CD4-positive, CD25-positive, alpha-beta regulatory T cell (primary cell): ENCODE results near the gene TRAF4. TPM values are rescaled to one million over a fixed set of nuclear protein-coding genes. Genes with fewer than 3 reads are reported as not detected.
"Not testable (repeated sequence)": the region's sequence is repeated elsewhere in the genome, so short reads cannot be mapped to it uniquely, and the experiment has no call there.

Experiments used
- ATAC-seq, 2 donors: fragments of 150-1000 bp; cut with Tn5 transposase; one replicate each; pipeline ENCODE4 v1.10.0; 2021; ENCODE audit warnings: low read depth in 2 of 2, moderate number of reproducible peaks in 2 of 2, moderate library complexity in 1 of 2
- DNase-seq, 3 donors: peaks; one replicate each; pipeline versions ENCODE4 v3.0.0 to v3.0.0-alpha.2; 2012 to 2022; ENCODE audit warnings: mixed read lengths in 1 of 3
- H3K27ac ChIP-seq: one replicate; pipeline ENCODE4 v1.7.0; 2013; ENCODE audit warnings: mild to moderate bottlenecking, low read length; ENCODE audit not compliant: insufficient read depth, poor library complexity, severe bottlenecking
- H3K27me3 ChIP-seq: one replicate; pipeline ENCODE4 v1.7.0; 2013; ENCODE audit warnings: low read length; ENCODE audit not compliant: control insufficient read depth, insufficient read depth
- H3K36me3 ChIP-seq: one replicate; pipeline ENCODE4 v1.7.0; 2013; ENCODE audit warnings: mild to moderate bottlenecking, low read length, moderate library complexity; ENCODE audit not compliant: control insufficient read depth, insufficient read depth
- H3K4me1 ChIP-seq: 2 replicates; pipeline ENCODE4 v1.7.0; 2013; ENCODE audit warnings: mild to moderate bottlenecking, low read length; ENCODE audit not compliant: insufficient read depth, control insufficient read depth, poor library complexity, severe bottlenecking
- H3K4me3 ChIP-seq: one replicate; pipeline ENCODE4 v1.7.0; 2013; ENCODE audit warnings: low read depth, mild to moderate bottlenecking, low read length, moderate library complexity
- H3K9me3 ChIP-seq, 2 experiments: 1 replicate in 1 of 2; 2 replicates in 1 of 2; pipeline ENCODE4 v1.7.0; 2013; ENCODE audit warnings: low read length in 2 of 2, mild to moderate bottlenecking in 1 of 2, moderate library complexity in 1 of 2; ENCODE audit not compliant: control insufficient read depth in 2 of 2
- H3K27ac Mint-ChIP-seq, 3 donors: one replicate each; pipeline ENCODE4 v1.8.0; 2020 to 2022; ENCODE audit warnings: mild to moderate bottlenecking in 3 of 3, mixed read lengths in 3 of 3, moderate library complexity in 2 of 3
- H3K27me3 Mint-ChIP-seq: one replicate; pipeline ENCODE4 v1.8.0; 2022; ENCODE audit warnings: mild to moderate bottlenecking, mixed read lengths
- H3K36me3 Mint-ChIP-seq: one replicate; pipeline ENCODE4 v1.8.0; 2020; ENCODE audit warnings: mixed read lengths
- H3K4me1 Mint-ChIP-seq, 4 donors: one replicate each; pipeline ENCODE4 v1.8.0; 2020 to 2022; ENCODE audit warnings: mixed read lengths in 4 of 4, mild to moderate bottlenecking in 1 of 4
- H3K4me3 Mint-ChIP-seq, 4 donors: one replicate each; pipeline ENCODE4 v1.8.0; 2020 to 2022; ENCODE audit warnings: mild to moderate bottlenecking in 4 of 4, mixed read lengths in 4 of 4, moderate library complexity in 3 of 4
- H3K9me3 Mint-ChIP-seq, 7 donors: one replicate each; pipeline ENCODE4 v1.8.0; 2020 to 2022; ENCODE audit warnings: mixed read lengths in 7 of 7, mild to moderate bottlenecking in 3 of 7, moderate library complexity in 2 of 7
- polyA plus RNA-seq, 4 donors: library from polyadenylated mRNA; unstranded; fragments of 300-500 nt; fragmentation: Illumina TruSeq; gene quantifications; one replicate each; pipeline ENCODE4 v1.2.3, GENCODE V29; 2021
- total RNA-seq: library from RNA; stranded (reverse); gene quantifications from one replicate; pipeline ENCODE4 v1.2.3, GENCODE V29; 2022

Gene TRAF4
- total and polyA plus RNA-seq, 5 donors from 2014 or later = 1.1 to 320 (median 2.1) TPM

GRCh38 chr17:28735913-28736769 is 7.7 kb upstream of the TRAF4 start:
- H3K4me3 Mint-ChIP-seq, ATAC-seq, H3K9me3 ChIP-seq, H3K27ac ChIP-seq, H3K27me3 Mint-ChIP-seq, H3K4me3 ChIP-seq, H3K27me3 ChIP-seq, H3K4me1 ChIP-seq, H3K36me3 Mint-ChIP-seq, DNase-seq, H3K9me3 Mint-ChIP-seq, H3K36me3 ChIP-seq, H3K27ac Mint-ChIP-seq: not testable (repeated sequence)
- peaks cover 0 to 14% (median 11%) of the 10 kb centered on the region in 4 donors for H3K4me1 Mint-ChIP-seq

- H3K27ac Mint-ChIP-seq = no peak overlapping the region
- Histone ChIP-seq H3K27ac (no peak overlapping the region), H3K9me3 (no peaks in the 10 kb centered on the region), H3K4me1 (no peaks in the 10 kb centered on the region), H3K36me3 (no peaks in the 10 kb centered on the region), H3K4me3 (no peak overlapping the region), H3K27me3 (no peaks in the 10 kb centered on the region)
- H3K36me3 Mint-ChIP-seq = peaks cover 9% of the 10 kb centered on the region
- peak overlapping the region in 1 of 4 donors; percentile 32 for H3K4me3 Mint-ChIP-seq
- H3K9me3 Mint-ChIP-seq = no peaks in the 10 kb centered on the region
- H3K27me3 Mint-ChIP-seq = no peaks in the 10 kb centered on the region
- ATAC-seq (no peak), DNase-seq (no peak)
- peaks cover 0 to 14% (median 11%) of the 10 kb centered on the region in 4 donors for H3K4me1 Mint-ChIP-seq
Measured at GRCh38 chr17:28737316-28737715, 6.5 kb upstream of the TRAF4 start.

DNA sequence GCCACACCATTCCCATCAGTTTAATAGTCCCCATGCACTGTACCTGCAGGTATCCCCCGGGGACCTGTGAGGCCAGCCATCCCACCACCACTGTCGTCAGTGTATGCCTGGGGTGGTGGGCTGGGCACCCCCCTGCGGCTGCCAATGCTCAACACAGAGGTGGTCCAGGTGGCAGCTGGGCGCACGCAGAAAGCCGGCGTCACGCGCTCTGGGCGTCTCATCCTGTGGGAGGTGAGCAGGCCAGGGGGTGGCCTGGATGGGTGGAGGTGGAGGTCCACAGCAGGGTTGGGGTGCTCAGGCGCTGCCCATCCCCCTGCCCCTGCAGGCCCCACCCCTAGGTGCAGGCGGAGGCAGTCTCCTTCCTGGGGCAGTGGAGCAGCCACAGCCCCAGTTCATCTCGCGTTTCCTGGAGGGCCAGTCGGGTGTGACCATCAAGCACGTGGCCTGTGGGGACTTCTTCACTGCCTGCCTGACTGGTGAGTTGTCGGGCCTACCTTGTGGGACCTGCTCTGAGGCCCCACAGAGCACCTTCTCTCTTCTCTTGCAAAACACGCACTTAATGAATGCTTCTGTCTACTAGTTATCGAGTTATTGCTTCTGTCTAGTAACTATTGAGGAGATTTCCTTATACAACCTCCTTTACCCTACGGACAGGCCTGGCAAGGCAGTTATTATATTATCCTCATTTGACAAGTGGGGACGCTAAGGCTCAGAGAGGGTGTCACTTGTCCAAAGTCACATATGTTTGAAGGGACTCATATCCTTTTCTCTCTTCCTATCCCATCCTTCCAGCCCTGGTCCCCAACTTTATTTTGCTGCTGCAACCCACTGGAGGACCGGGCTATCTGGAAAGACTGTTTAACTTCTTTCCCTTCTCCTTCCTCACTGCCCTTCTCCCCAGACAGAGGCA is 5.8 kb upstream of the TRAF4 start:
- H3K4me1 Mint-ChIP-seq = peaks cover 0 to 15% (median 11%) of the 10 kb centered on the region in 4 donors
- Histone ChIP-seq H3K4me3 (no peak overlapping the region), H3K4me1 (peaks cover 1% of the 10 kb centered on the region), H3K36me3 (no peaks in the 10 kb centered on the region), H3K27ac (no peak overlapping the region), H3K27me3 (no peaks in the 10 kb centered on the region), H3K9me3 (no peaks in the 10 kb centered on the region)
- H3K27ac Mint-ChIP-seq = peak overlapping the region in 2 of 3 donors; percentile 54 to 81
- ATAC-seq = peak in 1 of 2 donors; percentile 15
- H3K27me3 Mint-ChIP-seq = no peaks in the 10 kb centered on the region
- H3K9me3 Mint-ChIP-seq = no peaks in the 10 kb centered on the region
- DNase-seq = no peak
- H3K36me3 Mint-ChIP-seq = peaks cover 9% of the 10 kb centered on the region
- peak overlapping the region in 1 of 4 donors; percentile 19 for H3K4me3 Mint-ChIP-seq

- Histone ChIP-seq H3K9me3 (no peaks in the 10 kb centered on the region), H3K36me3 (no peaks in the 10 kb centered on the region), H3K27me3 (no peaks in the 10 kb centered on the region), H3K4me3 (no peak overlapping the region), H3K27ac (no peak overlapping the region), H3K4me1 (peaks cover 8% of the 10 kb centered on the region)
- ATAC-seq = peak; percentile 31 to 49
- H3K9me3 Mint-ChIP-seq = no peaks in the 10 kb centered on the region
- H3K27ac Mint-ChIP-seq = peak overlapping the region in 2 of 3 donors; percentile 54 to 81
- no peak for DNase-seq
- peaks cover 0 to 18% (median 11%) of the 10 kb centered on the region in 4 donors for H3K4me1 Mint-ChIP-seq
- H3K36me3 Mint-ChIP-seq = peaks cover 9% of the 10 kb centered on the region
- no peaks in the 10 kb centered on the region for H3K27me3 Mint-ChIP-seq
- H3K4me3 Mint-ChIP-seq = peak overlapping the region in 2 of 4 donors; percentile 19 to 63
Measured at GRCh38 chr17:28738680-28739384, 5.0 kb upstream of the TRAF4 start.

GRCh38 chr17:28740406-28741357 is 3.1 kb upstream of the TRAF4 start:
- no peaks in the 10 kb centered on the region for H3K9me3 ChIP-seq
- no peak overlapping the region for H3K4me3 ChIP-seq
- H3K4me1 Mint-ChIP-seq = peaks cover 5 to 25% (median 11%) of the 10 kb centered on the region in 4 donors
- no peaks in the 10 kb centered on the region for H3K27me3 ChIP-seq
- DNase-seq = no peak
- H3K9me3 Mint-ChIP-seq = no peaks in the 10 kb centered on the region
- H3K4me3 Mint-ChIP-seq = peak overlapping the region in 1 of 4 donors; percentile 41
- no peak for ATAC-seq
- H3K27me3 Mint-ChIP-seq = no peaks in the 10 kb centered on the region
- H3K36me3 ChIP-seq = no peaks in the 10 kb centered on the region
- H3K27ac Mint-ChIP-seq = no peak overlapping the region
- H3K36me3 Mint-ChIP-seq = peaks cover 9% of the 10 kb centered on the region
- peaks cover 23% of the 10 kb centered on the region for H3K4me1 ChIP-seq
- no peak overlapping the region for H3K27ac ChIP-seq

DNA sequence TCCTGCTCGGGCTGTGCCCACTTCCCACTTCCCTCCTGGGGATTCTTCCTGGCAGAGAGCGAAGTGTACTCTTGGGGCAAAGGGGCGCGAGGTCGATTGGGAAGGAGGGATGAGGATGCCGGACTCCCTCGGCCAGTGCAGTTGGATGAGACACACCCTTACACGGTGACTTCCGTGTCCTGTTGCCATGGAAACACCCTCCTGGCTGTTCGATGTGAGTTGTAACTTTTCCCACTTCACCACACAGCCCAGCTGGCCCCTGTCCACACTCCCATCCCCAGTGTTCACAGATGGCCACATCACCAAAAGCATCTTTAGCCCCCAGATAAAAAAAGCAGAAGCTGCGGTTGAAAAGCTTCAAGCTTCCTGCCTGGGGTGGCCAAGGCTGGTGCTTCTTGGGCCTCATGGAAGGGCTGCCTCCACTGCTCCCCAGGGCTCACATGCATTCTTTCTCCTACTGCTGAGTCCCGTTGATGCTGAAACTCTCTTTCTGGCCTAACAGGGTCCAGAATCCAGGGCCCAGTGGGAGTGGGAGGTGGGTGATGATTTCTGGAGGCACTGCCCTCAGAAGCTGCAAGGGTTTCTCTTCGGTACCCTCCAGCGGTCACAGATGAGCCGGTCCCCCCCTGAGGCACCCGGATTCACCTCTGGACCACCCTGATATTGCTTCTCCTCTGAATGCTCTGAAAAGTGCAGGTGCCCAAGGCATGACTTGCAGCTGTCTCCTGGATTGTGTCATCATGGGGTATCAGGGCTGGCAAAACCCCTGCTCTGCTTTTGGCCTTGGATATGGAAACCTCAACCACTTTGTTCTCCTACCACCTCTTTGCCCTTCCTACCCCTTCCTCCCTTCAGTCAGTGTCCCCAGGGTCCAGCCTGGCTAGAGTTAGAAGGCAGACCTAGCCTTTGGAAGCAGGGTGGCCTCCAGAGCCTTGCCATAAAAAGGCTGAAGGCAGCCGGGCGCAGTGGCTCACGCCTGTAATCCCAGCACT is 2.2 kb upstream of the TRAF4 start:
- Histone ChIP-seq H3K9me3 (no peaks in the 10 kb centered on the region), H3K27me3 (no peaks in the 10 kb centered on the region), H3K36me3 (no peaks in the 10 kb centered on the region), H3K4me3 (no peak overlapping the region), H3K4me1 (peaks cover 33% of the 10 kb centered on the region), H3K27ac (no peak overlapping the region)
- DNase-seq (no peak), ATAC-seq (no peak)
- Mint-ChIP-seq H3K9me3 (no peaks in the 10 kb centered on the region), H3K4me3 (peak overlapping the region in 2 of 4 donors; percentile 15 to 41), H3K36me3 (peaks cover 9% of the 10 kb centered on the region), H3K4me1 (peaks cover 5 to 34% (median 11%) of the 10 kb centered on the region in 4 donors), H3K27ac (no peak overlapping the region), H3K27me3 (no peaks in the 10 kb centered on the region)
